Activated CD4-positive, alpha-beta T cell treated with anti-CD3 and anti-CD28 coated beads, Interleukin-2, amount 10 ng/mL, durations not matched to agents 24 days and 14 days (primary cell): ENCODE results near the gene AHNAK. TPM values are rescaled to one million over a fixed set of nuclear protein-coding genes. Genes with fewer than 3 reads are reported as not detected.
A peak's percentile ranks its signal among the peaks of the same experiment; 100 is the strongest.
"Not testable (repeated sequence)": the region's sequence is repeated elsewhere in the genome, so short reads cannot be mapped to it uniquely, and the experiment has no call there.

Experiments
- DNase-seq: peaks from one replicate; pipeline ENCODE4 v3.0.0; 2022
- H3K27ac Mint-ChIP-seq: one replicate; pipeline ENCODE4 v1.8.0; 2022; ENCODE audit warnings: mild to moderate bottlenecking, mixed read lengths
- H3K27me3 Mint-ChIP-seq: one replicate; pipeline ENCODE4 v1.8.0; 2022; ENCODE audit warnings: mixed read lengths
- H3K36me3 Mint-ChIP-seq: one replicate; pipeline ENCODE4 v1.8.0; 2022; ENCODE audit warnings: low read depth, mild to moderate bottlenecking, mixed read lengths
- H3K4me1 Mint-ChIP-seq: one replicate; pipeline ENCODE4 v1.8.0; 2021; ENCODE audit warnings: mixed read lengths
- H3K4me3 Mint-ChIP-seq: one replicate; pipeline ENCODE4 v1.8.0; 2022; ENCODE audit warnings: mild to moderate bottlenecking, moderate library complexity, mixed read lengths
- H3K9me3 Mint-ChIP-seq: one replicate; pipeline ENCODE4 v1.8.0; 2021; ENCODE audit warnings: mixed read lengths
- intact Hi-C: fragments of 100-400 bp; cut with micrococcal nuclease; formaldehyde crosslinking; loops from one replicate; pipeline ENCODE4 v1.15.1; 2023
- total RNA-seq: library from RNA; stranded (reverse); gene quantifications from 2 replicates; pipeline ENCODE4 v1.2.3, GENCODE V29; 2022

AHNAK gene
- total RNA-seq, 1 donor from 2014 or later = 91.5 TPM

GRCh38 chr11:62577046-62577714 is 30.6 kb upstream of the AHNAK start:
- Mint-ChIP-seq H3K9me3 (no peaks in the 10 kb centered on the region), H3K4me1 (peaks cover 22% of the 10 kb centered on the region), H3K27ac (no peak overlapping the region), H3K36me3 (peaks cover 54% of the 10 kb centered on the region), H3K27me3 (no peaks in the 10 kb centered on the region), H3K4me3 (no peak overlapping the region)
- no peak for DNase-seq
- intact Hi-C loops = no loop called here

DNA sequence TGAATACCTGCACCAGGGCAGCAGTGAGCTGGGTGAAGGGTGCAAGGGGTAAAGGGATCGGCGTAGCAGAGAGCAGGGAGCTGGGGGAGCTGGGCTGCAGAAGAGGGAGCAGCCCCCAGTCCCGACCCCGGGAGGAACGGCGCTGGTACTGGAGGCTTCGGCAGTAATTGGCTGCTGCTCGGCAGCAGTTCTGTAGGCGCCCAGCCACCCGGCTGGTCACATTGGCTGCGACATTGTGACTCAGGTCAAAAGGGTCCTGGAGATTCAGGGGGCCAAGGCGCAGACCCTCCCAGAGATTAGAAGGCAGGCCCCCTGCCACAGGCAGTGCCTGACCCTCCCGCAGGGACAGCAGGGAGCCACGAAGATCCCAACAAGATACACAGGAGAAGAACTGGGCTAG is 29.2 kb upstream of the AHNAK start:
- peaks cover 61% of the 10 kb centered on the region for H3K36me3 Mint-ChIP-seq

GRCh38 chr11:62575156-62575555 is 28.6 kb upstream of the AHNAK start:
- intact Hi-C loops = no loop called here
- DNase-seq = peak; percentile 67
- Mint-ChIP-seq H3K27me3 (no peaks in the 10 kb centered on the region), H3K4me3 (peak overlapping the region; percentile 96), H3K9me3 (no peaks in the 10 kb centered on the region), H3K36me3 (peaks cover 64% of the 10 kb centered on the region), H3K27ac (peak overlapping the region; percentile 96), H3K4me1 (peaks cover 34% of the 10 kb centered on the region)

More for the DNA sequence above, 29.2 kb upstream of the AHNAK start:
- intact Hi-C loops = no loop called here
- H3K4me1 Mint-ChIP-seq = peaks cover 31% of the 10 kb centered on the region
- no peaks in the 10 kb centered on the region for H3K9me3 Mint-ChIP-seq
- no peaks in the 10 kb centered on the region for H3K27me3 Mint-ChIP-seq
- H3K27ac Mint-ChIP-seq = peak overlapping the region; percentile 42
- peak overlapping the region; percentile 96 for H3K4me3 Mint-ChIP-seq
- peak; percentile 56 for DNase-seq

GRCh38 chr11:62574363-62575071 is 27.9 kb upstream of the AHNAK start:
- H3K4me3 Mint-ChIP-seq = peak overlapping the region; percentile 96
- no peaks in the 10 kb centered on the region for H3K27me3 Mint-ChIP-seq
- no peaks in the 10 kb centered on the region for H3K9me3 Mint-ChIP-seq
- peak overlapping the region; percentile 96 for H3K27ac Mint-ChIP-seq
- peaks cover 71% of the 10 kb centered on the region for H3K36me3 Mint-ChIP-seq
- H3K4me1 Mint-ChIP-seq = peaks cover 36% of the 10 kb centered on the region
- no peak for DNase-seq
- intact Hi-C loops = loop anchor here (1.0 kb wide), 1 partner anchor 17 kb away; the partner anchor contains the start of gene TUT1

GRCh38 chr11:62573592-62574362 is 27.2 kb upstream of the AHNAK start, which contains the start of gene EEF1G:
Gene EEF1G (minus strand): TSS chr11:62573891. CDS start chr11:62573842, 49 bp downstream.
- peaks cover 75% of the 10 kb centered on the region for H3K36me3 Mint-ChIP-seq
- peak; percentile 99 for DNase-seq
- intact Hi-C loops = loop anchor here (1.0 to 2.0 kb wide), 3 partner anchors 17 to 73 kb away; partner anchors contain the start of genes GANAB and TUT1
- H3K9me3 Mint-ChIP-seq = no peaks in the 10 kb centered on the region
- peak within 1 kb of the TSS; percentile 96 for H3K4me3 Mint-ChIP-seq
- H3K27me3 Mint-ChIP-seq = no peaks in the 10 kb centered on the region
- peak within 1 kb of the TSS; percentile 96 for H3K27ac Mint-ChIP-seq
- H3K4me1 Mint-ChIP-seq = peaks cover 37% of the 10 kb centered on the region

DNA sequence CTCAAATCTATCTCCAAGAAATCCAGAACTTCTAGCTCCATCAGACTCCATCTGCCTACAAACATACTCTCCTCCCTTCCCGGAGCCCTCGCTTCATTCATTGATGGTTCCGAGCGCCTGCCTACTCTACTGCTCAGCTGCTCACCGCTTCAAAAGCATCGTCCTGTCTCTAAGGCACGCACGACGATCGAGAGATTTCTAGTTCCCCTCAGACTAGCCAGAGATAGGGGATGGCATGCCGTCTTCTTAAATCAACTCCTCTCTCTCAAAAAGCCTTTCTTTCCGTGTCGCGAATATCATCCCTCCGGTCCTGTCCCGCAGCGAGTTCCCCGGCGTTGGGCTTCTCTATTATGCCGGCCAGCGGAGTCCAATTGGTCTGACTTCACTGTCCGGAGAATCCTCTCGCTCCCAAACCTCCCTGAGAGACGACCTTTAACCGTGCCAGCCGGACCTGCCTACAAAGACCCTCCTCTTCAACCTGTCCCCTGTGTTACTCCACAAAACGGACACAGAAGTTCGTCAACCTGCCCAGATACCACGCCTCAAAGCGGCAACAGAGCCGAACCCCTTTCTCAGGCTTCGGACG is 26.5 kb upstream of the AHNAK start:
- no peaks in the 10 kb centered on the region for H3K9me3 Mint-ChIP-seq
- peaks cover 78% of the 10 kb centered on the region for H3K36me3 Mint-ChIP-seq
- no peaks in the 10 kb centered on the region for H3K27me3 Mint-ChIP-seq
- intact Hi-C loops = loop anchor here (2.0 kb wide), 2 partner anchors 16 to 74 kb away; partner anchors contain the start of gene GANAB
- H3K27ac Mint-ChIP-seq = peak overlapping the region; percentile 96
- peak overlapping the region; percentile 96 for H3K4me3 Mint-ChIP-seq
- peak; percentile 79 for DNase-seq
- peaks cover 39% of the 10 kb centered on the region for H3K4me1 Mint-ChIP-seq

- Mint-ChIP-seq H3K36me3 (peaks cover 75% of the 10 kb centered on the region), H3K9me3 (no peaks in the 10 kb centered on the region), H3K4me3 (peak overlapping the region; percentile 96), H3K4me1 (peaks cover 41% of the 10 kb centered on the region), H3K27me3 (no peaks in the 10 kb centered on the region), H3K27ac (peak overlapping the region; percentile 96)
- DNase-seq = no peak
- intact Hi-C loops = loop anchor here (2.0 kb wide), 2 partner anchors 16 to 74 kb away; partner anchors contain the start of gene GANAB
Measured at GRCh38 chr11:62572431-62572830, 25.8 kb upstream of the AHNAK start.

GRCh38 chr11:62571493-62571892 is 24.9 kb upstream of the AHNAK start:
- H3K27ac Mint-ChIP-seq = peak overlapping the region; percentile 75
- H3K9me3 Mint-ChIP-seq, intact Hi-C loops, DNase-seq, H3K27me3 Mint-ChIP-seq: not testable (repeated sequence)
- peaks cover 78% of the 10 kb centered on the region for H3K36me3 Mint-ChIP-seq
- peak overlapping the region; percentile 96 for H3K4me3 Mint-ChIP-seq
- H3K4me1 Mint-ChIP-seq = peaks cover 48% of the 10 kb centered on the region

- Mint-ChIP-seq H3K4me3 (peak overlapping the region; percentile 96), H3K36me3 (peaks cover 80% of the 10 kb centered on the region), H3K4me1 (peaks cover 54% of the 10 kb centered on the region), H3K27ac (peak overlapping the region; percentile 75)
- H3K9me3 Mint-ChIP-seq, DNase-seq, H3K27me3 Mint-ChIP-seq, intact Hi-C loops: not testable (repeated sequence)
Measured at GRCh38 chr11:62570903-62571302, 24.3 kb upstream of the AHNAK start.

DNA sequence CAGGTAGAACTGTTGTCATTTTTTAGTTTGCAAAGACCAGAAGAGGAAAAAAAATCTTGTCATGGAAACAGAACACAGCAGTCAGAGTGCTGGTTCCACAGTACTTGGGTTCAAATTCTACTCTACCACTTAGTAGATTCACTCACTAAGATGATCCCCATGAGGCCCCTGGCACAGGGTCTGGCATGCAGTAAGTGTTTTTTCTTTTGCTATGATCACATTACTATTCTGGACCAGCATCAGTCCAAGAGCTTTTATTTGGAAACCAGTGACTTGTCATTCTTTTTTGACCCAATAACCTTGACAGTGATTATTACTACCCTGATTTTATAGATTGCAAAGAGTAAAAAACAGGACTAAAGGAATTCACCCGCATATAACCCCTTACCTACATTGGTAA is 23.0 kb upstream of the AHNAK start:
- Mint-ChIP-seq H3K9me3 (no peaks in the 10 kb centered on the region), H3K27me3 (no peaks in the 10 kb centered on the region), H3K4me1 (peaks cover 51% of the 10 kb centered on the region), H3K4me3 (no peak overlapping the region), H3K36me3 (peaks cover 83% of the 10 kb centered on the region), H3K27ac (no peak overlapping the region)
- intact Hi-C loops = no loop called here
- DNase-seq = no peak

DNA sequence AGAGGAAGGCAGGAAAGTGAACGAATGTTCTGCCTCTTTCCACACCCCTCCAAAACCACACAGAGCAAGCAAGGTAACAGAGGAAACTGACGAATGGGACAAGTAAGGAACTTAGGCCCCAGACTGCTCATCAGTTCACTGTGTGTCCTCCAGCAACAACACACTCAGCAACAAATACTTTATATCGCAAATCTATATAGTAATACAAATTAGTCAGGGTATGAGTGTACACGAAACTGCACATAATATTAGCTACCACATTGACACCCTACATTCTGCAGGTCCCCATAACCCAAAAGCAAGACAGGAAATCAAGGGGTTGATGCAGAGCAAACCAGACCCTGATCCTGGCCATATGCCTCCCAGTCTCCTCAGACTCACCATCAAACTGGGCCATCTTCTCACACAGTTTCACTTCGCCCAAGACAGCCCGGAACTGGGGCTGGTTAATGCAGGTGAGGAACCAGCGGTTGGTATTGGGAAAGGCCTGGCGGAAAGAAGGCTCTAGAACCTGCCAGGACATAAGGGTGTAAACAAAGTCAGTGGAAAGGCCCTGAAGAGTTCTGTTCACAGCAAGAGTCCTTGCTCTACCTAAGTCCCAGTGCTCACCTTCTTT is 20.5 kb upstream of the AHNAK start:
- H3K9me3 Mint-ChIP-seq = no peaks in the 10 kb centered on the region
- DNase-seq = peak; percentile 57
- no peaks in the 10 kb centered on the region for H3K27me3 Mint-ChIP-seq
- peak overlapping the region; percentile 64 for H3K27ac Mint-ChIP-seq
- peaks cover 71% of the 10 kb centered on the region for H3K36me3 Mint-ChIP-seq
- H3K4me1 Mint-ChIP-seq = peaks cover 44% of the 10 kb centered on the region
- intact Hi-C loops = no loop called here
- peak overlapping the region; percentile 21 for H3K4me3 Mint-ChIP-seq

- H3K4me3 Mint-ChIP-seq = no peak overlapping the region
- intact Hi-C loops = no loop called here
- no peaks in the 10 kb centered on the region for H3K9me3 Mint-ChIP-seq
- no peaks in the 10 kb centered on the region for H3K27me3 Mint-ChIP-seq
- H3K36me3 Mint-ChIP-seq = peaks cover 69% of the 10 kb centered on the region
- peaks cover 42% of the 10 kb centered on the region for H3K4me1 Mint-ChIP-seq
- no peak for DNase-seq
- no peak overlapping the region for H3K27ac Mint-ChIP-seq
Measured at GRCh38 chr11:62566247-62566646, 19.6 kb upstream of the AHNAK start.
